Aorta (tissue), 5 donors: Measurements from ENCODE around the gene ALK. TPM values are rescaled to one million over a fixed set of nuclear protein-coding genes. Genes with fewer than 3 reads are reported as not detected.

ENCODE experiments used
- ATAC-seq: fragments of 200-7000 bp; cut with Tn5 transposase; one replicate; pipeline ENCODE4 v1.9.1; 2022; ENCODE audit warnings: moderate library complexity; ENCODE audit not compliant: low FRiP score
- DNase-seq, 2 donors: peaks; one replicate each; pipeline ENCODE4 v3.0.0-alpha.2; 2020
- H3K27ac ChIP-seq, 2 donors: one replicate each; pipeline ENCODE4 v1.5.1; 2013; ENCODE audit warnings: low read length in 2 of 2, mild to moderate bottlenecking in 2 of 2, moderate library complexity in 2 of 2, control low read depth in 1 of 2, inconsistent platforms in 1 of 2, low read depth in 1 of 2
- H3K27me3 ChIP-seq, 2 donors: one replicate each; pipeline ENCODE4 v1.6.1; 2013; ENCODE audit warnings: control low read depth in 1 of 2, low read length in 1 of 2, mild to moderate bottlenecking in 1 of 2, moderate library complexity in 1 of 2; ENCODE audit not compliant: insufficient read depth in 2 of 2, control insufficient read depth in 1 of 2
- H3K36me3 ChIP-seq, 2 donors: one replicate each; pipeline ENCODE4 v1.6.1; 2013; ENCODE audit warnings: control low read depth in 1 of 2, low read length in 1 of 2, mild to moderate bottlenecking in 1 of 2; ENCODE audit not compliant: insufficient read depth in 2 of 2, control insufficient read depth in 1 of 2
- H3K4me1 ChIP-seq, 2 donors: one replicate each; pipeline ENCODE4 v1.6.1; 2013; ENCODE audit warnings: low read length in 2 of 2, control low read depth in 1 of 2, mild to moderate bottlenecking in 1 of 2, moderate library complexity in 1 of 2; ENCODE audit not compliant: insufficient read depth in 2 of 2, control insufficient read depth in 1 of 2
- H3K4me3 ChIP-seq, 2 donors: one replicate each; pipeline ENCODE4 v1.5.1; 2013; ENCODE audit warnings: low read length in 2 of 2, control low read depth in 1 of 2, mild to moderate bottlenecking in 1 of 2
- H3K9me3 ChIP-seq: one replicate; pipeline ENCODE4 v1.6.1; 2013; ENCODE audit warnings: mild to moderate bottlenecking, low read length; ENCODE audit not compliant: control insufficient read depth
- WGBS, 2 donors: extraction: QIAGEN DNeasy Blood & Tissue Kit; methylation state at CpG; one replicate each; pipeline ENCODE4 v1.1.7; 2013; 5-methylcytosine and 5-hydroxymethylcytosine counted together
- intact Hi-C, 2 donors: fragments of 100-400 bp; cut with DNase I; formaldehyde crosslinking; loops; one replicate each; pipeline versions ENCODE4 v1.14.2 to v1.15.0; 2022
- polyA plus RNA-seq, 2 donors: library from polyadenylated mRNA; stranded (reverse); fragments of 200-250 nt; gene quantifications; one replicate each; pipeline ENCODE4 v1.2.3, GENCODE V29; 2013
- total RNA-seq, 2 donors: library from RNA; stranded (reverse); fragmentation: NEBNext Ultra II Directional; extraction: Animal tissue kit (Norgen Biotek cat#: 25700); gene quantifications; one replicate each; pipeline ENCODE4 v1.2.1, GENCODE V29; 2021
- donor health status: healthy with polysubstance abuse.
- donor health status: Bipolar disorder and iron deficiency.
- donor health status: DM: no; HTN: no; CAD: no.
- donor health status: DM: no; HTN: no; CAD: no.
- donor health status: DM: yes; HTN: yes; CAD: no.

ALK gene
- total and polyA plus RNA-seq, 4 donors = 0.13 to 0.30 TPM; not detected in 2

DNA sequence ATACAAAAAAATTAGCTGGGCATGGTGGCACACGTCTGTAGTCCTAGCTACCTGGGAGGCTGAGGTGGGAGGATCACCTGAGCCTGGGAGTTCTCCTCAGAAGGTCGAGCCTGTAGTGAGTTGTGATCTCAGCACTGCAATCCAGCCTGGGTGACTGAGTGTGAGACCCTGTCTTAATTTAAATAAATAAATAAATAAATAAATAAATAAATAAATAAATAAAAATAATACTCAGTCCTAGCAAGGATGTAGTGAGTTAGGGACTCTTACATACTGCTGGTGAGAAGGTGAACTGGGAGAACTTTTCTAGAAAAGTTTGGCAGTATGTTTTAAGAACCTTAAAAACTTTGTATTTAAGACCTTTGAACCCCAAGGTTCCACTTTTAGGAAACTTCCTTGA lies 576.1 kb downstream of the ALK start:
- Histone ChIP-seq H3K4me1 (no peaks in the 10 kb centered on the region), H3K36me3 (no peaks in the 10 kb centered on the region), H3K4me3 (no peak overlapping the region), H3K9me3 (no peaks in the 10 kb centered on the region), H3K27ac (no peak overlapping the region), H3K27me3 (peaks cover 0 to 1% of the 10 kb centered on the region in 2 donors)
- ATAC-seq (no peak), DNase-seq (no peak)
- WGBS, 2 donors = 75 to 83% methylated on average over 2 of the region's 2 CpGs
- intact Hi-C loops = no loop called here

DNA sequence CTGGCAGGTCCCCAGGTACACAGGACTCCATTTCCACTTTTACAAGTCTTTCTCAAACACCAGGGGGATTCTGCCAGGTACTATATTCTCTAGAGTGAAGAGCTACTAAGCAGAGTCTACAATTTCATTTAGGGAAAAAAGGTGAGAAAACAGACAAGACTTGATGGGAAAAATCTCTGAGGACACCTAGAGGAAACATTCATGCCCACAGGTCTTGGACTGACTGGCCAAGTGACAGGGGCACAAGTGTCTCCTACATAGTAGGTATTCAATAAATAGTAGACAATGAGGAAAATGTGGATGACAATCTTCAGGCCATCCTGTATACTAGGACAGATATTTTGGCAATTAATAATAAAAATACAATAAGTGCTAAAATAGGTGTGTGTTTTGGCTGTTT lies 577.6 kb downstream of the ALK start:
- peaks cover 0 to 1% of the 10 kb centered on the region in 2 donors for H3K27me3 ChIP-seq
- DNase-seq (no peak), ATAC-seq (no peak)
- H3K27ac ChIP-seq = no peak overlapping the region
- H3K4me1 ChIP-seq = no peaks in the 10 kb centered on the region
- intact Hi-C loops = no loop called here
- H3K36me3 ChIP-seq = no peaks in the 10 kb centered on the region
- no peak overlapping the region for H3K4me3 ChIP-seq
- H3K9me3 ChIP-seq = no peaks in the 10 kb centered on the region

DNA sequence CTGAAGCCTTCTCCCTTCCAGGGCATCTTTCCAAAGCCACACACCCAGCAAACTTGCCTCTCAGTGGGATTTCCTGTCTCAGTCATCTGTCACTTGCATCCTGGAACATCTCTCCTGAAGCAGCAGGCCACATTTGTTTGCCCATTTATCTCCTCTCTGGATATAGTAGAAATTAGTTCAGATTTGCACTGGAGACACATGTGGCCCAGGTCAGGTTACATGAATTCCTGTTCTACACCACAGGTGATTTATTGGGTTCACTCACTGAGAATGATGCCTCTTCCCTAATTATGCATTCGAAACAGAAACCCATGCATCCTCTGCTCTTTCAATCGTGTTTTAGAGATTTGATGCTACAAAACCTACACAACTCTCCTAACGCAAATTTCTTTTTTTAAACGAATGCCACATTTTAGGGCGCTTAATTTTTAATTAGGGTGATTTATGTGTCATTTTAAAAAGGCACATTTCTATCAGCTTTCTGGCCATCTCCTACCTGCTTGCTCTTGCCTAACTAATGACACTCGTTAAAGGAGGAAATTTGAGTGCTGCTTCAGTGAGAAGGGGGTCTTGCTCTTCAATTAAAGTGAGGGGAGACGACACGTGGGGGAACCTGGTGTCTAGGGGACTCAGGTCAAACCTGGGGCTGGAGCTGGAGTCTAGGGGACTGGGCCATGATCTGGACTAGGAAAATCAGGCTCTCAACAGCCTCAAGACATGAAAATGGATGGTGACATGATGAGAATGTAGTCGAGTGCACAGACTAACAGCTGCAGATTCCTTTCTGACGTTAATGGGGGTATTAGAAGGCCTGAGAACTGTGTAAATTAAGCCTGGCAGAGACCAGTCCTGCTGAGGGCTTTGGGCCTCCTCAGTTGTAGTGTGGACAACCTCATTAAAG lies 584.8 kb downstream of the ALK start:
- H3K9me3 ChIP-seq = no peaks in the 10 kb centered on the region
- no peak overlapping the region for H3K27ac ChIP-seq
- no peak overlapping the region for H3K4me3 ChIP-seq
- no peaks in the 10 kb centered on the region for H3K4me1 ChIP-seq
- WGBS, 2 donors = 58 to 68% methylated on average over 10 of the region's 10 CpGs
- intact Hi-C loops = no loop called here
- peaks cover 0 to 1% of the 10 kb centered on the region in 2 donors for H3K27me3 ChIP-seq
- ATAC-seq (no peak), DNase-seq (no peak)
- no peaks in the 10 kb centered on the region for H3K36me3 ChIP-seq

DNA sequence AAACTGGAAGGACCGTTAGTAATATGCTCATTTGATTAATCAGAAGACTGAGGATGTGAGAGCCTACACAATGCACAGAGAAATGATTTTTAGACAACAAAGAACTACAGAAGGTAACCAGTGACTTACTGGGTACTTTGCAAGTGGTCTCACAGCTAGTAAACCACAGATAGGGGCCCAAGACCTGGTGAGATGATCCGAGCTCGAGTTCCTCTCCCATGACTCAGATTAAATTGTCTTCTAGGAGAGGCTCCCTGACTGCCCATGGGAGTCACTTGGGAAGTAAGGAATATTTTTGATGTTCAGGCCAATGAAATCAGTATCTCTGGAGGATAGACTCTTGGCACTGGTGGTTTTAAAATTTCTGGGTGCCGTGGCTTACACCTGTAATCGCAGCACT lies 586.0 kb downstream of the ALK start:
- WGBS, 2 donors = 80 to 83% methylated on average over 5 of the region's 5 CpGs
- no peak overlapping the region for H3K4me3 ChIP-seq
- intact Hi-C loops = no loop called here

DNA sequence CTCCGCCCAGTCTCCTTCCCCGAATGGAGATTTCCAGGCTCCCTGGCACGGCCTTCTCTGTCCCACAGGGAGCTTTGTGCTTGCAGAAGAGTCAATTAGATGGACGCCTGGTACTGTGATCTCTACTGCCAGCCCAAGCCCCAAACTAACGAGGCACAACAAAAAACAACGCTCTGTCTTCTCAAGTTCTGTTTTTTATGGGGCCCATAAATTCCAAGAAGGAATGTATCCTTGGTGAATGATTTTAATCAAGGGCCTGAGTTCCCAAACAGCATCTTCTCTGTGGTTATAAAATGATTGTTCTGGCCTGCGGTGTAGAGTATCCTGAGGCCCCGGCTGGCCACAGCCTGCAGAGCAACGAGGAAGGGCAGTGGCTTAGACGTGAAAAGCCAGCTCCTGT lies 586.7 kb downstream of the ALK start:
- intact Hi-C loops = no loop called here
- Histone ChIP-seq H3K36me3 (no peaks in the 10 kb centered on the region), H3K27ac (no peak overlapping the region), H3K4me3 (no peak overlapping the region), H3K27me3 (no peaks in the 10 kb centered on the region), H3K9me3 (no peaks in the 10 kb centered on the region), H3K4me1 (no peaks in the 10 kb centered on the region)
- DNase-seq (no peak), ATAC-seq (no peak)
- WGBS, 2 donors = 39 to 53% methylated on average over 10 of the region's 10 CpGs

More for the DNA sequence above, 586.0 kb downstream of the ALK start:
- no peaks in the 10 kb centered on the region for H3K27me3 ChIP-seq
- ATAC-seq (no peak), DNase-seq (no peak)
- H3K36me3 ChIP-seq = no peaks in the 10 kb centered on the region
- H3K4me1 ChIP-seq = no peaks in the 10 kb centered on the region
- no peaks in the 10 kb centered on the region for H3K9me3 ChIP-seq
- H3K27ac ChIP-seq = no peak overlapping the region

DNA sequence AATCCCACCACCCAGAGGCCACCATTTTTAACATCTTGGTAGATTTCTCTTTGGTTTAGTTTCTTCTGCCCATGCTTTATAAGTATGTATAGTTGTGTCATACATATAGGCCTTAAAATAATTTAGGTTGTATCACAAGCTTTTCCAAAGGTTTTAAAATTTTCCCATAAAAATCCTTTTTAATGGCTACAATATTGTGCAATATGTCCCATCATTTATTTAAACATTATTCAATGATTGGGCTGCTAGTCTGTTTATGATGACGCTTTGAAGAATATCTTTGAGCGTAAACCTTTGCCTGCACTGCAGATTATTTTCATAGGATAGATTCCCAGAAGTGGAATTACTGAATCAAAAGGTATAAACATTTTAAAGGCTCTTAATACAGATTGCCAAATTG lies 588.8 kb downstream of the ALK start:
- WGBS, 2 donors = 53 to 63% methylated on average over 2 of the region's 2 CpGs
- intact Hi-C loops = no loop called here
- no peak overlapping the region for H3K27ac ChIP-seq

DNA sequence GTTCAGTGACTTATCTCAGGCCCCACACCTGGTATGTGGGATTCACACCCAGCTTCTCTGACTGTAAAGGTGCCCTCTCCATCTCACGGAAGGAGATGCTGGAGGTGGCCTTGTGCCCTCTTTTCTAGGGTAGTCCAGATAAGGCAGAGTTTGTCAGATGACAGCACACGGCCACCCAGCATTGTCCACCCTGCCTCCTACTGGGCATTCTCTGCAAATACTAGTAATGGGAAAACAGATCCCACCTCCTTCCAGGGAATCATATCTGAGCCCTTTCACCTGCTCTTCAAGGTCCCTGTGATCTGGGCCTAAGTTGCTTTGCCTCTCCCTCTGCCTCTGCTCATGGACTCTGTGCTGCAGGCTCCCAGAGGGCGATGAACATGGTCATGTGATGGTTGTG lies 591.5 kb downstream of the ALK start:
- WGBS, 2 donors = 73 to 75% methylated on average over 3 of the region's 3 CpGs
- no peak for ATAC-seq
- intact Hi-C loops = no loop called here

More for the DNA sequence above, 588.8 kb downstream of the ALK start:
- no peak for ATAC-seq
- Histone ChIP-seq H3K4me3 (no peak overlapping the region), H3K9me3 (no peaks in the 10 kb centered on the region), H3K36me3 (no peaks in the 10 kb centered on the region), H3K27me3 (no peaks in the 10 kb centered on the region), H3K4me1 (no peaks in the 10 kb centered on the region)
- no peak for DNase-seq

DNA sequence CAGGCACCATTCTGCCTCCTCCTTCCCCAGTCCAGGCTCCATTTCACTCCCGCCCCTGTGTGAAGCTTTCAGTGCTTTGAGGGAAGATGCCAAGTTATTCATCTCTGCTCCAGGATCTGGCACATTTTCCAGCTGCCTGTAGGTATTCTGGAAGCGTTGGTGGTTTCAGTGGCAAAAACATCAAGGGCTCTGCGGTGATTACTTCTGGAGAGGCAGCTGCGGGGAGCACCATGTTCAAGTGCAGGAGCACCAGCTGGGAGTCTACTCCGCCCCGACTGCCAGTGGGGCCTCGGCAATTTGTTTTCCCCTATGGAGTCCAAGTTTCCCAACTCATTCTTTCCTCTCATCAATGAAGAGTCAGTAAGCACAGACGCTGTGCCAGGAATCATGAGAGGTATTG lies 594.5 kb downstream of the ALK start:
- Histone ChIP-seq H3K27me3 (no peaks in the 10 kb centered on the region), H3K36me3 (no peaks in the 10 kb centered on the region), H3K4me1 (no peaks in the 10 kb centered on the region), H3K27ac (no peak overlapping the region), H3K4me3 (no peak overlapping the region), H3K9me3 (no peaks in the 10 kb centered on the region)
- ATAC-seq = no peak
- intact Hi-C loops = no loop called here
- WGBS, 2 donors = 63 to 70% methylated on average over 8 of the region's 8 CpGs
- no peak for DNase-seq

More for the DNA sequence above, 591.5 kb downstream of the ALK start:
- Histone ChIP-seq H3K4me1 (no peaks in the 10 kb centered on the region), H3K27me3 (no peaks in the 10 kb centered on the region), H3K4me3 (no peak overlapping the region), H3K27ac (no peak overlapping the region), H3K36me3 (no peaks in the 10 kb centered on the region), H3K9me3 (no peaks in the 10 kb centered on the region)
- DNase-seq = no peak

DNA sequence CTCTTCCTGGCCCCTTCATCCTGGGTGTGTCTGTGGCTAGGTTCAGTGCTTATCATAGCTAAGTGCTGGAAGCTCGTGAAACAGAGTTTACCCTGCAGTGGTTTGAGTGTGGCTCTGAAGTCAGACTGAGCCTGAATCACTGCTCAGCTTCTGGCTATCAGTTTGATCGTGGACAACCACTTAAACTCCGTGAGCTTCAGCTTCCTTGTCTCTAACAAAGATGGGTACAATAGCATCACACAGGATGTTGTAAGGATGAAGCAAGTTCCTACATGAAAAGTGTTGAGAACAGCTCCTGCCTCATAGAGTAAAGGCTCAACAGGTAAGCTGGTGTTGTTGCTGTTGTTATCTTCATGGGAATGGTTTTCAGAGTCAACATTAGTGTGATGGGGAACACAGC lies 595.8 kb downstream of the ALK start:
- WGBS, 2 donors = 61 to 68% methylated on average over 3 of the region's 3 CpGs
- Histone ChIP-seq H3K4me3 (no peak overlapping the region), H3K9me3 (no peaks in the 10 kb centered on the region), H3K4me1 (no peaks in the 10 kb centered on the region), H3K27me3 (no peaks in the 10 kb centered on the region), H3K36me3 (no peaks in the 10 kb centered on the region), H3K27ac (no peak overlapping the region)
- no peak for ATAC-seq
- intact Hi-C loops = no loop called here
- DNase-seq = no peak
